ENCODE data around the gene LIPA.
"Not testable (repeated sequence)": the region's sequence is repeated elsewhere in the genome, so short reads cannot be mapped to it uniquely, and the experiment has no call there.

LIPA gene

DNA sequence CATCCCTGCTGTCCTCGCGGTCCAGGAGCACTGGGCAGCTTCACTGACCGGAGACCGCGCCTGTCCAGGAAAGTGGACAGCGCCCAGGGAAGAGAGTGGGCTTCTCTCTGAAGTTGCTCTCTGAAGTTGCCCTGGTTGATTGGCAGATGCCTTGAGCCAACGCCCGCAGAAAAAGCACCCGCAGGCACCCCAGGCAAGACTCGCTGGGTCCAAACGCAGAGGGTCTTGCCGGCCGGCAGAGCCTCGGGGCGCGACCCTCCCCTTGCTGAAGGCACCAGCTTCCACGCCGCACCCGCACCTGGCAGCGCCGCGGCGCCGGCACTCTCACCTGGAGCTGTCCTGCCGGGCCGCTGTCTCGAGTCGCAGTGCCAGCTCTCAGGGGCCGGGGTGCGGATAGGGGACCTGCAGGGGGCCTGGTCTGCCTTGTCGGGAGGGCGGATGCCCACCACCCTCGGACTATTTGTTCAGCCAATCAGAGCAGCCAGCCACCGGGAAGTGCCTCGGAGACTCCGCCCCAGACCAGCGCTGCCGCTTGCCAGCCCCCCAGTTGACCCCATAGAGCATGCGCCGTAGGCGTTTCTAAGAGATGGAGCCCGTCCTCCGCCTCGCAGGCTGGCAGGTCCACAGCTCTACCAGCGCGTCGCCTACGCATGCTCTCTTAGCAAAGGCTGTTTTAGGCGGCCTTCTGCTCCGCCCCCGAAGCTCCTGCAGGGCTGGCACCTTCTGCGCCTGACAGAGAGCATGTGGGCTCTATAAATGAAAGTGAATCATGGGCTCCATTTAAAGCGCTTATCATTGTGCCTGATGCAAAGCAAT is at the start of gene LIPA:
Gene LIPA (minus strand): TSS at position 367 of the 816 bp plus-strand sequence. CDS start 4,127 bp downstream, outside the sequence.
- peak; percentile 94 for DNase-seq

DNA sequence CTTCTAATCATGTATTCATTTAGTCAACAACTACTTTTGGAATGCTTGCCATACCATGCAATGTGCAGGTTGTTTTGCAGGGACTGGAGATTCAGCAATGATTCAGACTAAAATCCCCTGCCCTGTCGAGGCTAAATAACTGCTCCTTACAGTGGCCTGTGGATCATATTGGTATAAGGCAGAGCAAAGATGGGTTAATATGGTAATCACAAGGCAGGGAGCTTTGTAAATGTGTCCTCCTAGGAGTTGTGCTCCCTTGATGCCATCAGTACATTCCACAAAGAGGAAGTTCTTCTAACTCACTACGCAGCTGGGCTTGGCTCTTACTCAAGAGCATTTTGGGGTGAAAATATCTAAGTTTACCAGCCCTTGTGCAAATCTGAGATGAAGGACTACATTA is 49.7 kb upstream of the LIPA start:
- DNase-seq, result no peak

DNA sequence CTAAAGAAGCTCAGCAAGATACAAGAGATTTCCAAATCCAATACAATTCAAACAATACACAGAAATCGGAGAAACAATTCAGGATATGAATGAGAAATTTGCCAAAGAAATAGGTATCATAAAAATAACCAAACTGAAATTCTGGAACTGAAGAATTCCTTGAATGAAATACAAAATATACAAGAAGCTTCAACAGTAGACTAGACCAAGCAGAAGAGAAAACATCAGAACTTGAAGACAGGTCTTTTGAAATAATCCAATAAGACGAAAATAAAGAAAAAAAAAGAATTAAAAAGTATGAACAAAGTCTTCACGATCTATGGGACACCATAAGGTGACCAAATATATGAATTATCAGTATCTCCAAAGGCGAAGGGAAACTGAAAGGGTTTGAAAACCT is 47.5 kb upstream of the LIPA start:
- DNase-seq, result no peak

DNA sequence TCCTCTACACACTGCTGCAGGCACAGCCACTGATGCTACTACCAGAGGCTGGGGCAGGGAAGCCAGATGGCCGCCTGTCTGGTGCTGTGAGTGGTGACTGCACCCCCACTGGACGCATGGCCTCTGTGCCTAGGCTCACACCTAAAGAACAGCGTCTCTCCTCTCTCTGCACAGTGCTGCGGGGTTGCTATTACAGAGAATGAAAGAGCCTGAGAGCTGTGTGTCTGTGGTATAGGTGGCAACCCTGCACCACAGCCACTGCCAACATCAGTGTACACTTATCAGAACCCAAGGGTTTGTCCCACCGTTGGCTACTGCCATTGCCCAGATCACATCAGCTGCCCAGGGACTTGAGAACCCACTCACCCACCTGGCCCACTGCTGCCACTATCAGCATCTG is 46.2 kb upstream of the LIPA start:
- no peak for DNase-seq

DNA sequence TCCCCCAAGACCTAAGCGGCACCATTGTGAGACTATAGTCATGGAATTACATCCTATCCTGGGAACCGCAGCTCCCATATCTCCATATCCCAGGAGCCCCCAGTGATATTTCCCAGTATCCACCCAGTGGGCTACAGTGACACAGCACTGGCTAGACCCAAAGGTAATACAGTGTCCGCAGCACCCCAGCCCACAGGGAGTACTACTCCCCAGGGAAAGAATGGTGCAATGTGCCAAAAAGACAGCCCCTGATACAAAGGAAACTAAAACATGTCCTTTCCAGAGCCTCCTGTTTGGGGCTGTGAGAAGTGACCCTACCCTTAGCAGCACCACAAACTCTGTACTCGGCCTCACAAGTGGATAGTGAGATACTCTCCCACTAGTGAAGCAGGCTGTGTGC is 45.8 kb upstream of the LIPA start:
- DNase-seq, result no peak

DNA sequence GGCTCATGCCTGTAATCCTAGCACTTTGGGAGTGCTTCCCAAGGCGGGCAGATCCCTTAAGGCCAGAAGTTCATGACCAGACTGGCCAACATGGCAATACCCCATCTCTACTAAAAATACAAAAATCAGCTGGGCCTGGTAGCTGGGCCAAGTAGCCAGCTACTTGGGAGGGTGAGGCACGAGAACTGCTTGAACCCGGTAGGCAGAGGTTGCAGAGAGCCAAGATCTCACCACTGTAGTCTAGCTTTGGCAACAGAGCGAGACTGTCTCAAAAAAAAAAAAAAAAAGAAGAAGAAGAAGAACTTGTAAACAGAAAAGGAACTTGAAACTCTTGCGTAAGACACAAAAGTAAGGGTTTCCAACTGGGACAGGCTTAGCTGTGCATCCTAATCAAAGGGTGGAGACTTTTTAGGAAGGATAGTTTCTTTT is 44.7 kb upstream of the LIPA start:
- no peak for DNase-seq

DNA sequence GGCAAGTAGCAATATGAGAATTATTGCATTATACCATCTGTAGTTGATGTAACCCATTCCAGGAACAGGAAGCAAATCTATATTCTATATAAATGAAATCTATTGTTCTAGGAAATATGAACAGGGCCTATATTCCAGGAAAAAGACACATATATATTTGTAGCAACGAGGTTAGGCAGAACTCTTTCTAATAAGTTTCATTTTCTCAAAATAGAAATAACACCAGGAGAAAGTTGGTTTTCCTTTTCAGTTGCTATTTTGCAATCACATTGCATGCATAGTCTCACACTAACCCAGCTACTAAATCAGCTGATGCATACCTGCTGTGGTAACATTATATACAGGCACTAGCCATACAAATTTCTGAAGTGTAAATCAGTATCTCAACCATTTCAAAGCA is 44.0 kb upstream of the LIPA start:
- no peak for DNase-seq

DNA sequence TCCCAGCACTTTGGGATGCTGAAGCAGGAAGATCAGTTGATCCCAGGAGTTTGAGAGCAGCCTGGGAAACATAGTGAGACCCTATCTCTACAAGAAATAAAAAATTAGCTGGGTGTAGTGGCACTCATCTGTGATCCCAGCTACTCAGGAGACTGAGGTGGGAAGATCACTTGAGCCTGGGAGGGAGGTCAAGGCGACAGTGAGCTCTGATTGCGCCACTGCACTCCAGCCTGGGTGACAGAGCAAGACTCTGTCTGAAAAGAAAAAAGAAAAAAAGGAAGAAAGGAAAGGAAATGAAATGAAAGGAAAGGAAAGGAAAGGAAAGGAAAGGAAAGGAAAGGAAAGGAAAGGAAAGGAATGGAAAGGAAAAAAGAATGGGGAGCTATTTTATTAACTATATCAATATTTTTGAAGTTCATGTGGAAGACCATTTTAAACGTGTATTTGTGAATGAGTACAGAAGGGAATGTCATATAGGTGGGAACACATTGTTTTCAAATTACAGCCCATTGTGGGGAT is 43.2 kb upstream of the LIPA start:
- no peak for DNase-seq

DNA sequence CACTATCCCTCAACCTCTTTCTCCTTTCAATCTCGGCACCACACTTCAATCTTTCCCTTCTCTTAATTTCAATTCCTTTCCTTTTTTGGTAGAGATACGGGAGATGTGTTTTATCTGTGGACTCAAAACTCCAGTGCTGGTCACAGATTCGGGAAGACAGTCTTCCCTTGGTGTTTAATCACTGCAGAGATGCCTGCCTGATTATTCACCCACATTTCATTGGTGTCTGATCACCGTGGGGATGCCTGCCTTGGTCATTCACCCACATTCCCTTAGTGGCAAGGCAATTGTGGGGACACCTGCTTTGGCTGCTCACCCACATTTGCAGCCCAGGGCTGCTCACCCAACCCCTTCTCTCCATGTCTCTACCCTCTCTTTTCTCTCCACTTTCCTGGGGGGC is 33.7 kb upstream of the LIPA start:
- not testable (repeated sequence) for DNase-seq

DNA sequence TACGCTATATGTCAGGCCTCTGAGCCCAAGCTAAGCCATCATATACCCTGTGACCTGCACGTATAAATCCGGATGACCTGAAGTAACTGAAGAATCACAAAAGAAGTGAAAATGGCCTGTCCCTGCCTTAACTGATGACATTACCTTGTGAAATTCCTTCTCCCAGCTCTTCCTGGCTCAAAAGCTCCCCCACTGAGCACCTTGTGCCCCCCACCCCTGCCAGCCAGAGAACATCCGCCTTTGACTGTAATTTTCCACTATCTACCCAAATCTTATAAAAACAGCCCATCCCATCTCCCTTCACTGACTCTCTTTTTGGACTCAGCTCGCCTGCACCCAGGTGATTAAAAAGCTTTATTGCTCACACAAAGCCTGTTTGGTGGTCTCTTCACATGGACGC is 33.1 kb upstream of the LIPA start:
- DNase-seq, result not testable (repeated sequence)

DNA sequence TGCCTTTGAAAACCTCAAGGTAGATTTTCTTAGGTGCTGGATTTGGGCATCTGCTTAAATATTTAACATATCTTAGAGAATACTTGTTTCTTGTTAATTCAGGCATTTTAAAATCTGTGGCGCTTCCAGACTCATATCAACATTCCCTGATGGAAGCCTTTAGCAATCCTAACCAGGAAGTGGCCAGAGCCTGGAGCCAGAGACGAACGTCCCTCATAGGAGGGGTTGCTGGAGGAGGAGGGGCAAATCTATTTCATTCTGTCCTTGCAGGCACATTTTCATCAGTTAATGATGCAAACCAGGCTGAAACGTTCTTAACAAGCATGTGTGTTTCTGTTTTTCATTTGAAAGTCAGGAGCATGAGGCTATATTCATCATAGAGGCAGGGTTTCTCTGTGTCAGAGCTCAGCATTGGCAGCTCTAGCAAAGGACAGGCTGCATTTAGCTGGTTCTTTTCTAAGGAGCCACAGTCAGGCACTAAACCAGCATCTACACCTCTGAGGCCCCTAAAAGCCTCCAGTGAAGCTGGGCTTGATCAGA is 32.4 kb upstream of the LIPA start:
- DNase-seq, result no peak

DNA sequence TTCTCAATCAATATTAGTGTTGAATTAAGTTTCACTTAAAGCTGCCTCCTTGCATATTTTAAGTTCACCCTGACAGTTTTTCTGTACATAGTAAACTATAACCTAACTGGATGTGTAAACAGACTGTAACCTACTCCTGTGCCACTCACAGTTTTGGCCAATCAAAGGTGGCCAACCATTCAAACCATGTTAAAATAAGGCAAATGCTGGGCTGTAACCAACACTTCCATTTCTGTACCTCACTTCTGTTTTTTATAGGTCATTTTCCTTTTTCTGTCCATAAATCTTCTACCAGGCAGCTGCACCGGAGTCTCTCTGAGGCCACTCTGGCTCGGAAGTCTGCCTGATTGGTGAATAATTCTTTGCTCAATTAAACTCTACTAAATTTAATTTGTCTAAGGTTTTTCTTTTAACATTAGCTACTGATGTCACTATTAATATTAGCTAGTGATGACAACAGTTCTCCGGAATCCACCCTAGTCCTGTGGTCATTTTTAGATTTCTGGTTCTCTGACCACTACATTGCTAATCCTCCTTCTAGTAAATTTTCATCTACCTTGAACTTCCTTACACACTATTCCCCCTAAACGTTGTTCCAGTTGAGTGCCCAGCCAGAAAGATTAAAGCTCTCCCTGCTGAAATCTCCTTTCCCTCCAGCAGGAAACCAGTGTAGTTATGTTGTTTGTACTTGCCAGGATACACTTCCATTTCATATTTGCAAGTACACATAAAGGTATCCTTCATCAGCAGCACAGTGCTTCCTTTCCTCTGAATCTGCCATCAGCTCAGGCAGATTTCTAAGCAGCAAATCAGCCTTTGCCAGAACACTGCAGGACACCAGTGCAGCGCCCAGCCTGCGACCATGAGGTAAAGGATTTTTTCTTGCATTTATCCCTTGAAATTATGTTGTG is 31.7 kb upstream of the LIPA start:
- no peak for DNase-seq

DNA sequence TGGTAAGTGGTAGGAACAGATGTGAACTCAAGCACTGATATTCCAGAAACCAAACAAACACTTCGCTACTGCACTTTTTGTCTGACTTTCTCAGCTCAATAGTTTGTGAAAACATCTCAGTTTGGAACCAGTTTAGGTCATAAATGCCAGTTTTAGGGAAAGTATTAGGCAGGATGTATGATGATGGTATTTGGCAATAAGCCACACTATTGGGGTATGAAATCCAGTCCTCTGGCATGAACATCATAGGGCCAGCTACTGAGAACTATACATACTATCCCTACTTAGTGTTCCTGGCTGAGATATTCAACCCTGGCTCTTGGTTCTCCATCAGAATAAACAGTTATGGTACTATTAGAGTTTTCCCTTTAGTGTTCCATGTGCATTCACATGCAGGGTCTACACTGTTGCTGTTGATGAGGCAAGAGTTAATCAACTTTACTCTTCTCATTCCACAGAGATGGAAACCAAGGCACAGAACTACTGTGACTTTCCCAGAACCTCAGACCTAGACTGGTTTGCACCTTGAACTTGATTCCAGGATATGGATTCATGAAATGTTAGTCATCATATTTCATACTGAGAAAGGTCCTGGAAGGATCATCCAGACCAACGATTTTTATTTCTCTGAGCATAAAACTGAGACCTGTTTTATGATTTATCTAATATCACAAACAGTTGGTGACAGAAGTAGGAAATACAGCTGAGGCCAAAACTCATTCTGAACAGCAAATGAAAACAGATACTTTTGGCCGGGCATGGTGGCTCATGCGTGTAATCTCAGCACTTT is 30.2 kb upstream of the LIPA start:
- DNase-seq, result no peak

DNA sequence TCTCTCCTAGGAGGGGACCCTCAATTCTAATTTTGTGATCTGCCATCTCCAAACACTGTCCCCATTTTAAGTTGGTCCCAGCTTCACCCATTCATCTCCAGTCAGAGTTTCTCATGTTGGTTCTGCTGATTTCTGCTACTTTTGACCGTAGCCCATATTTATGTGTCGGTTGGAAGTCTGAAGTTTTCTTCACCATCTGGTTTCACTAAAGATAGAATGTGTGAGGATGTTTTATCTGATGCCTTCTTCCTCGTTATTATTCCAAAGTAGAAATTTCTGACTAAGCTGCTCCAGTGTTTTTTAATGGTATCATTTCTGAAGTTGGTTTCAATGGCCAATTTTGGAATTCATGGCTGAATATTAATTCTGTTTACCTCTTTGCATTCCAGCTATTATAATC is 28.9 kb upstream of the LIPA start:
- no peak for DNase-seq

DNA sequence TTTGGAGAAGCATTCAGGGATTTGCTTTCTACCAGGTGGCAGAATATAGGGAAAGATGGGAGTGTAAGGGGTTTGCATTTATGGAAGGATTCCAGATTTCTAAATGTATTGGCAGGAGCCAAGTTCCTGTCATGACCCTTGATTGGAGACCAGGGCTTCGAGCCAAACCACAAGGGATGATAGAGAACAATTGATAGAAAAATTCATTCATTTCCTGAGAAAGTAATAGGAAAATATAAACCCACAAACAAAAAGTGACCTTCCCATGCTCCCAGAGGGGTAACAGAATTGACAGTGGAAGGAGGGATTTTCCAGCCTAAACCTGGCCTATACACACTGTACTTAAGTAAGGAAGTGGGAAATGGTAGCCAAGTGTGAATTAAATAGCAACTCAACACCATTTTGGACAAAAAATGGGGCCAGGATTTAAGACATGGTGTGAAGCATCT is 27.9 kb upstream of the LIPA start:
- no peak for DNase-seq

DNA sequence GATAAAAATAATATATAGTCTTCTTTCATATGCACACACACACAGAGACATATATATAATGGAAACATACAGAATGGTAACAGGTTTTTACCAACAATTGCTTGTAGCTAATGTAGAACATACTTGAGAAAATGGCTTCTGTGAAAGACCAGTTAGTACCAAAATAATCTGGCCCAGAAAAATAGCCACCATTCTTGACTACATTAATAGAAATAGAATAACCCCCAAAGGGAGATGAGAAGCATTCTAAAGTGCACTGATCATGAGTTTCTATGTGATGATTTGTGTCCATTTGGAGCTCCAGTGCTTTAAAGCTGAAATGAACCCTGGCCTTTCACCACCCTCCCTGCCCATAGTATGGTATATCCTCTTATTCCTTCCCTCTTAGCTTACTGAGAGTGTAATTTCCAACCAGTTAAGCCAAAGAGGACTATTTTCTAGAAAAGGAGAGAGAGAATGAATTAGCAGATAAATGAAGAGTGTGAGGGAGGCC is 27.4 kb upstream of the LIPA start:
- DNase-seq, result no peak

DNA sequence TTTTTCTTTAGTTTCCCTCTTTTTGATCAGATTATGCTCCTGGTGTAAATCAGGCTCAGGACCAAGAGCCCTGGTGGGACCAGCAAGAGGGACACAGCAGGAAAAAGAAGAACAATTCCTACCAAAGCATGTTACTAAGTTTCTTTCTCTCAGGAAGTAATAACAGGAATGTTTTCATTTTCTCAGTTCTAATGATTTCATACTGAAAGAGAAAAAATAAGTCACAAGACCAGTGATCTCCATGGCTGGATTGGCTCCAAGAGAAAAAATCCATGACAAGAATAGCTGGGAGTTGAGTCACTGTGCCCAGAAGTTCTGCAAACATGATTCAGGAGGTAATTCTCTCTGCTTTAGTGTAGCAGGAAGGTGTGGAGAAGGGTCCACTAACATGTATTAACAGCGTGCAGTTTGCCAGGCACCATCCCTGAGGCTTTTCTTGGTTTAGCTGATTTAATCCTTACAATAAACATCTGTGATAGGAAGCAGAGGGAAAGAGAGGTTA is 26.5 kb upstream of the LIPA start:
- no peak for DNase-seq

DNA sequence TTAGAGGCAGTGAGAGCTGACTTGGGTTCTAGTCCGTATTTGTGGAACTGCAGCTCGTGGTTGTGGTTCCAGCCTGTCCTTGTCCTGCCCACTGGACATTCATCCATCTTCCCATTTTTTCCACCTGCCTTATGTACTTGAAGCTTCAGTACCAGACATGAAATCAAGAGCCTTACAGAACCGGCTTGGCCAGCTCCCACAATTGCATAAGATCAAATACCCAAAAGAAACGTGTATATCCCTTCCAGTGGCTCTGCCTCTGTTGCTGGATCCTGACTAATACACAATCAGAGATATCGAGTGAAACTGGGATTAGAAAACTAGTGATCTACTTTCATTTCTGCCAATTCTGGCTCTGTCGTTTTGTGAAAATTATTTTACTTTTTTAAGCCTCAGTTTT is 23.8 kb upstream of the LIPA start:
- DNase-seq, result no peak

DNA sequence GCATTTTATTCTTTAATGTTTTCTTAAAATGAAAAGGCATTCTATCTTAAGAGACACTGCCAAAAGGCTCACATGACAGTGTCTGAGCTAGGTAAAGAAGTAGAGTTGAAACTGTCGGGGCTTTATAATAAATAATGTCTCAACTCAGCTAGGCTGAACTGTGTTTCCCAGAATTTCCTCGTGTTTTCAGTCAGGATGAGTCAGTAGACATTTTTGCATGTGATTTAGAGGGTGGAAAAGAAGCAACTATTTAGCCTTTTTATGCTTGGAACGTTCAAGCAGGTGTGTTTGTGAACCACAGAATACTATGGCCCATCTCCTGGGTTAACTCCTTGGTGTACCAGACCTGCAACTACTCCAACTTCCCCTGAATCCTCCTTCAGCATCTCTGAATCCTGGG is 23.4 kb upstream of the LIPA start:
- DNase-seq, result no peak

DNA sequence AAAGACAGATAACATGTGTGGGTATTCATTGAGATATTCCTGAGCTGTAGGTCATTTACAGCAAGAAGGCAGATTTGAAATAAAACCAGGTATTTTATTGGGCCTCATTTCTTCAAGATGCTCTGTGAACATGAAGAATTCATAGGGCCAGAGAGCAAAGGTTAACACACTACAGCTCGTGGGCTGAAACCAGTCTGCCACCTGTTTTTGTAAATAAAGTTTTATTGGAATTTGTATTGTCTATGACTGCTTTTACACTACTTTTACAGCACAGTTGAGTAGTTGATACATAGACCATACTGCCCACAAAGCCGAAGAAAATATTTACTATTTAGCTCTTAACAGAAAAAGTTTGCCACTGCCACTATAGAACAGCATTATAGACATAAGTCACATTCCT is 22.1 kb upstream of the LIPA start:
- no peak for DNase-seq

DNA sequence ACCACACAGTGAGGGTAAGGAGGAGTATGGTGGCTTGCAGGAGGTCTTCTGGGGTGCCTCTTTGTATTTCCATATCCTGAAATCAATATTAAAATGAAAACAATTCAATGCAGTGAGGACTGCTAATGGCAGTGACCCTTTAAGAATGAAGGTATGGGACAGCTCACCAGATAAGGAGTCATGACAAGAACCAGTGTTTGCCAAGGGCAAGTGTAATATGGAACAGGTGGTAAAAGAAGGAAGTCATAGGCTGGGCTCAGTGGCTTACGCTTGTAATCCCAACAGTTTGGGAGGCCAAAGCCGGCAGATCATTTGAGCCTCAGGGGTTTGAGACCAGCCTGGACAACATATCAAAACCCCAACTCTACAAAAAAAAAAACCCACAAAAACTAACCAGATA is 20.0 kb upstream of the LIPA start:
- DNase-seq, result no peak

DNA sequence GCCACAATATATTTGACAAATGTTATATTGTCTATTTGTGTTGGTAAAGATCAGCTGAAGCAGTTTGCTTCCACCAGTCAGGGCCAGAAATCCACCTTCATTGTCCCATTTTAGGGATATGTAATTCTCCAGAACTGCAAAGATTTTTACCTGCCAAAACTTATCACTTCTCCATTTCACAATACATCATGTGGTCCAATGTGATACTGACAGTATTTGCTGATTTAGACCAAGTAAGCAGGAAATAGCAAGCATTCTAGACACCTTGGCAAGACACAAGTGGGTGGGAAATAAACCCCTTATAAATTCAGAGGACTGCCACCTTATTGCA is 18.5 kb upstream of the LIPA start:
- DNase-seq, result no peak

All from activated CD8-positive, alpha-beta memory T cell treated with anti-CD3 and anti-CD28 coated beads, Interleukin-2, amount 50 U/mL, for 48 hours (primary cell).